ENCODE measurements around the gene MFN1.

- TF ChIP-seq, protein P1, sequence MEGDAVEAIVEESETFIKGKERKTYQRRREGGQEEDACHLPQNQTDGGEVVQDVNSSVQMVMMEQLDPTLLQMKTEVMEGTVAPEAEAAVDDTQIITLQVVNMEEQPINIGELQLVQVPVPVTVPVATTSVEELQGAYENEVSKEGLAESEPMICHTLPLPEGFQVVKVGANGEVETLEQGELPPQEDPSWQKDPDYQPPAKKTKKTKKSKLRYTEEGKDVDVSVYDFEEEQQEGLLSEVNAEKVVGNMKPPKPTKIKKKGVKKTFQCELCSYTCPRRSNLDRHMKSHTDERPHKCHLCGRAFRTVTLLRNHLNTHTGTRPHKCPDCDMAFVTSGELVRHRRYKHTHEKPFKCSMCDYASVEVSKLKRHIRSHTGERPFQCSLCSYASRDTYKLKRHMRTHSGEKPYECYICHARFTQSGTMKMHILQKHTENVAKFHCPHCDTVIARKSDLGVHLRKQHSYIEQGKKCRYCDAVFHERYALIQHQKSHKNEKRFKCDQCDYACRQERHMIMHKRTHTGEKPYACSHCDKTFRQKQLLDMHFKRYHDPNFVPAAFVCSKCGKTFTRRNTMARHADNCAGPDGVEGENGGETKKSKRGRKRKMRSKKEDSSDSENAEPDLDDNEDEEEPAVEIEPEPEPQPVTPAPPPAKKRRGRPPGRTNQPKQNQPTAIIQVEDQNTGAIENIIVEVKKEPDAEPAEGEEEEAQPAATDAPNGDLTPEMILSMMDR (IDR thresholded peaks at IDR 0.05; ENCODE audit: low read depth, low read length) = no peak
- TF ChIP-seq EZH2phosphoT487 (IDR thresholded peaks at IDR 0.05; ENCODE audit: low read depth) = no peak
These were observed 89.0 kb downstream of the MFN1 start for GRCh38 chr3:179436517-179436916.

Data from OCI-LY3 (cell line).